GM19351 (cell line): ENCODE data around the gene UVRAG.
A peak's percentile ranks its signal among the peaks of the same experiment; 100 is the strongest.
"Not testable (repeated sequence)": the region's sequence is repeated elsewhere in the genome, so short reads cannot be mapped to it uniquely, and the experiment has no call there.

Experiments used
- ATAC-seq: cut with Tn5 transposase; IDR thresholded peaks from one replicate; pipeline ENCODE4 v1.9.1; 2021; ENCODE audit warnings: mild to moderate bottlenecking, moderate library complexity; ENCODE audit not compliant: unreplicated experiment

Gene UVRAG

DNA sequence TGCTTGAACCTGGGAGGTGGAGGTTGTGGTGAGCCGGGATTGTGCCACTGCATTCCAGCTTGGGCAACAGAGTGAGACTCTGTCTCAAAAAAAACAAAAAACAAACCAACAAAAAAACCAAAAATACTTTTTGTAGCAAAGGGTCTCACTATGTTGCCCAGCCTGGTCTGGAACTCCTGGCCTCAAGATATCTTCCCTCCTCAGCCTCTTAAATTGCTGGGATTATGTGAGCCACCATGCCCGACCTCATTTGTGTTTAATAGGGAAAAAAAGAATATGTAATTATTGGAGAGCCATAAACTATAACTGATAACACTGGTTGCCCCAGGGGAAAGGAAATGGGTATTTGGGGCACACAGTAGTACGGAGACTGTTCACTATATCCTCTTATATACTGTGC lies 19.7 kb downstream of the UVRAG start:
- no peak for ATAC-seq

DNA sequence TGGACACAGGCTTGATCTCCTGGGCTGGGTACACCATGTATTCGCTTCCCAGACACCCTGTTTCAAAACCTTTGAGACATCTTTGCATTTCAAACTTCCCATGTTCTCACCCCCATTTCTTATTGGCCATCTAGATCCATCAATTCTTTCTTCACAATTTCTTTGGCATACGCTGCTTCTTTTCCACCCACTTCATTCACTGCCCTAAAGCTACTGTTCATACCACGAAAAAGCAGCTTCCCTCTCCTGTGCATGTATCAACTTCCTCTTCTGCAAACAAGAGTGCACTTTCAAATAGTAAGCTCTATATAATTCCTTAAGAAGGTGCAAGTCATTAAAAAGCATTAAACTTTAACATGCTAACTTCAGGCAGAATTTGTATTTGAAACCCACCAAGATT lies 21.4 kb downstream of the UVRAG start:
- ATAC-seq: no peak

DNA sequence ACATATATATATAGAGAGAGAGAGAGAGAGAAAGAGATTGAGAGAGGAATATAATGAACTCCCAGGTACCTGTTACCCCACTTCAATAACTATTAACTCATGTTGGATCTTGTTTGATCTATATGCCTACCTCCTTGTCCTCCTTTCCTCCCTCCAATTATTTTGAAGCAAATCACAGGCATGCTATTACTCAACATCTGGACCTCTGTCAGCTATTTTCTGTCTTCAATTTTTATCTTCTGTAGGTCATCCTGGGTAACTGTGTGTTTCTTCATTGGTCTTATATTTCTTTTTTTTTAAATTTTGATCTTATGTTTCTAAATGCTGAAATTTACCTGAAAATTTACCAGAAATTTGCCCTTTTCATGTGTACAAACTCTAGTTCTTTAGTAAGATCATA lies 24.8 kb downstream of the UVRAG start:
- ATAC-seq: no peak

GRCh38 chr11:75840522-75840921 lies 25.5 kb downstream of the UVRAG start:
- no peak for ATAC-seq

- ATAC-seq: no peak
Measured at GRCh38 chr11:75841739-75842138, 26.7 kb downstream of the UVRAG start.

GRCh38 chr11:75845324-75845723 lies 30.3 kb downstream of the UVRAG start:
- no peak for ATAC-seq

DNA sequence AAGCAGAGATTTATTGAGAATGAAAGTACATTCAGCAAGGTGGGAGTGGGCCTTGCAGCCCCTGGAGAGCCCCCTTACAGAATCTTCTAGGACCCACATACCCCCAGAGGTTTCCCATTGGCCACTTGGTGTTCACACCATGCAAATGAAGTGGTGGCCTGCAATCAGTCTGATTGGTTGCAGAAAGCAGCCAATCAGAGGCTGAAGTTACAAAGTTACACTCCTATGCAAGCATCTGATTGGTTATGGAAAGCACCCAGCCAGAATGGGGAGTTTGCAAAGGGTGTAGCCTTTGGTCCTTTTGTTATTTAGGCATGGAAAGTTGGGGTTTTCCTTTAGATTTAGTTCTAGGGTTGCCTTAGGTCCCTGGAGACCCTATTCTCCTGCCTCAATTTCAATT lies 34.9 kb downstream of the UVRAG start:
- ATAC-seq: no peak

DNA sequence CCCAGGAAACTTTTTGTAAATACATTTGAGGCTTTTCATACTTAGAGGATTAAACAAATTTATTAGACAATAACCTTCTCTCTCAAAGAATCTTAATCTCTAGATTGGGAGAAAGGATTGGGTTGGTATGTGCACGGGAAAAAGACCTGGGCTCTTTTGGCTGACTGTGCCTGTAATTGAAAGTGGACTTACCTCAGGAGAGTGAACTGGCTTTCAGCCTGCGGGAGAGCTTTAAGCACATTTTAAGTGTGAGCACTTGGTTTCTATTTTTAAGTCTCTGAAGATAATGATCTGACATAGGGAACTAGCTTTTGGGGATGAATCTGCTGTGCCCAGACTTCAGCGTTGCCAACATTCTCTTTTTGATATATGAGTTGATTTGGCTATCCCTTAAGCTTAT lies 35.8 kb downstream of the UVRAG start:
- no peak for ATAC-seq

GRCh38 chr11:75851203-75851602 lies 36.2 kb downstream of the UVRAG start:
- no peak for ATAC-seq

- ATAC-seq: no peak
Measured at GRCh38 chr11:75852406-75853017, 37.5 kb downstream of the UVRAG start.

- not testable (repeated sequence) for ATAC-seq
Measured at GRCh38 chr11:75853563-75853962, 38.6 kb downstream of the UVRAG start.

GRCh38 chr11:75853971-75854370 lies 39.0 kb downstream of the UVRAG start:
- ATAC-seq: no peak

DNA sequence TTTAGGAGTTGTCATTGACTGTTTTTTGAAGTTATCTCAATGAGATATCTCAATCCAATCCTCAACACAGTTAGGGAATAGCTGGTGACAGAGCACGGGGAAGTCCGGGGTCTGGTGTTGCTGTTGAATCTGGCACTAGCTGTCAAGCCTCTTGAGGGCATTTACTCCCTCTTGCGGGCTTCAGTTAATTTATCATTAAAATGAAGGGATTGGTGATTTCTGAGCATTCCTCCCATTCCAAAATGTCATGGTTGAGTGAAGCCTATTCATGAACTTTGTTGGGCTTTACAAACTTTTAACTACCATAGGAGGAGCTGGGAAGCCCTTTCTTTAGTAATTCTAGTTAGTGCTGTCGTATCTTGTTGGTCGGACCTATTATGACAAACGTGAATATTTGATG lies 40.2 kb downstream of the UVRAG start:
- ATAC-seq: no peak

- no peak for ATAC-seq
Measured at GRCh38 chr11:75856912-75857311, 41.9 kb downstream of the UVRAG start.

DNA sequence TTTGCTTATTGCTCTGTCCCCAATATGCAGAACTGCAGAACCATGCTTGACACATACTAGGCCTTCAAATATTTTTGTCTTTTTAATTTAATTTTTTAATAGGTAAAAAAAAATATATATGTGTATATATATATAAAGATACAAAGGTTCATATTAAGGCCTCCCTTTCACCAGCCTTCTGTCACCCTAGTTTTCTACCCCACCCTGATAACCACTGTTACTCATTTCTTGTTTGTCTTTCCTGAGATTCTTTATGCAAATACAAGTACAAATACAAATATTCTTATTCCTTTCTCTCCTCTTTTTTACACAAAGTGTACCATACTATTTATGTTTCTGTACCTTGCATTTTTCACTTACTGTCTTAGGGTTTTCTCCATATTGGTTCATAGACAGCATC lies 43.0 kb downstream of the UVRAG start:
- ATAC-seq: no peak

DNA sequence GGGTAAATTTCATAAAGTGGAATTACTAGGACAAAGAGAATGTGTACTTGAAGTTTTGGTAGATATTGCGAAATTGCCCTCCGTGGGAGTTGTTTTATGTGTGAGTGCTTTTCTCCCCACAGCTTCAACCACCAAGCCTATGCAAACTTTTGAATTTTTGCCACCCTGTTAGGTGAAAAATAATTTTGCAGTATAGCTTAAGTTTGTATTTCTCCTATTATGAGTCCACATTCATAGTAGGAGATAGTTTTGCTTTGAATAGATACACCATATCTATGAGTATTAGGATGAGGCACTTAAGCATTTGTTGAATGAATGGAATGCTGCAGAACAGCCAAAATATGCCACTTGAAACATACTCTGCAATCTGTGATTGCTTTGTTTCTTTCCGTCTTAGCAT lies 43.6 kb downstream of the UVRAG start:
- no peak for ATAC-seq

- no peak for ATAC-seq
Measured at GRCh38 chr11:75859614-75860013, 44.6 kb downstream of the UVRAG start.

- no peak for ATAC-seq
Measured at GRCh38 chr11:75862437-75862836, 47.4 kb downstream of the UVRAG start.

DNA sequence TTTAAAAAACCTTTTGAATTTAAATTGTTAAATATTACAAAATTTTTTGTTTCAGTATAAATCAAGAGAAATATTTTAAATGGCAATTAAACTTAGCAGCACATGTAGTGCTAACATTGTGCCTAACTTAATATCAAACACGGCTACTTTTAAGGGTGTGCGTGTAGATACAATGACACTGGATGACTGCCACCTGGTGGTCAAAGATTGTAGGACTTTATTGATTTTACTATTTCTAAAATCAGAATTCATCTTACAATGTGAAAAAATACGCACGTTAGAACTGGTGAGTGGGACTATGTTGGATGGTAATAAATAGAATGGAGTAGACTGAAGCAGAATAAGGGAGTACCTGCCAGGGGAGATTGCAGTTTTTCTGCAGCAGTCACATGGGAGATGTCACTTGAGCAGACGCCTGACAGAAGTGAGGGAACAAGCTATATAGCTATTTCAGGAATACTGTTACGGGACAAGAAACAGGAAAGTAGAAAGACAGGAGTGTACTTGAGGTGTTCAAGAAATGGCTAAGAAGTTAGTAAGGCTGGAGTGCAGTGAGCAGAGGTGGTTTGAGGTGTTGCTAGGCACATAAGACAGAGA lies 52.9 kb downstream of the UVRAG start:
- no peak for ATAC-seq

GRCh38 chr11:75868990-75869389 lies 54.0 kb downstream of the UVRAG start:
- ATAC-seq: no peak

DNA sequence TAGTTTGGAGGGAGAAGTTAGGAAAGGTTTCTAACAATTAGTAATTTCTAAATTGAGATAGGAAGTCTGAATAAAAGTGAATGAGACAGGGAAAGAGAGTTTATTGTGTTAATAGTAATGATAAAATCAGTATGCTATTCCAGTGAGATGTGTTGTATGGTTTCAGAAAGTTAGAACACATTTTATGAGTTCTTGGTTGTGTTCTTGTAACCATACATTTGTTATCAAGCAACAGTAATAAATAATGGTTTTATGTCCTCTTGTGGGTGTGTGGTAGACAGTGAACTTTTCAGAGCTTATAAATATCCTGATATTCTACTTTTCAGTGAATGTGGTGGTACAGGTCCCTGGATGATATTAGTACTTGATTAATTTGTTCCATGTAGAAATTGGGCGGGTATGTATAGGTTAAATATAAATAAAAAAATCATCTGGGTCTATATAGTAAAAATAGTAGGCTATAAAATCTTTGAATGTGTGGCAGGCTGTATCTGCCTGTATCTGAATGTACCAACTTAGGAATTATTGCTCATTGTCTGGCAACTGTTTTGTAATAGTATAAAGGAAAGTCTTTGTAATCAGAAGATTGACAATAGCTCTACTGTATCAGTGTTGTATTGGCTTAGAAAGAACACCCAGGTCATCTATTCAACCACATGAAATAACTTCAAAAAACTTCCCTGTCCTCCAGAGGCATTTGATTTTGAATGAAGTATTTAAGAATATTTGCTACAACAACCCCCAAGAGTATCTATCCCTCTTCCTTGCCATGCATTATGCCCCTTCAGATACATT lies 54.8 kb downstream of the UVRAG start:
- no peak for ATAC-seq

GRCh38 chr11:75872887-75873416 lies 57.9 kb downstream of the UVRAG start:
- ATAC-seq: peak; percentile 27
